Measurements from ENCODE around the gene SYNJ2. TPM values are rescaled to one million over a fixed set of nuclear protein-coding genes. Genes with fewer than 3 reads are reported as not detected.
A peak's percentile ranks its signal among the peaks of the same experiment; 100 is the strongest.

Gene SYNJ2
- total and polyA plus RNA-seq, 2 donors (not counting 3 experiments of a cell fraction or from before 2014, with no cell fraction given): 35.1 to 78.2 TPM

GRCh38 chr6:158033751-158034702 lies 52.4 kb downstream of the SYNJ2 start:
- peaks cover 23% of the 10 kb centered on the region for H3K79me2 ChIP-seq (ENCODE audit: control insufficient read depth, insufficient read depth, low read length)
- dilution Hi-C loops (cut with MboI; ENCODE audit: extremely low pct_ligation_motif_present, low sequenced_read_pairs): no loop called here
- TF ChIP-seq FOS (IDR thresholded peaks at IDR 0.05; ENCODE audit: borderline replicate concordance, insufficient read depth, low read length): no peak
- TF ChIP-seq EZH2 (IDR thresholded peaks at IDR 0.05; ENCODE audit: borderline replicate concordance, low read depth, low read length, severe bottlenecking): no peak
- TF ChIP-seq GATA2 (IDR thresholded peaks at IDR 0.05; ENCODE audit: insufficient read depth, insufficient read length, low read depth, low read length): no peak
- TF ChIP-seq JUN (IDR thresholded peaks at IDR 0.05; ENCODE audit: borderline replicate concordance, insufficient read depth, insufficient read length, low read depth): no peak
- TF ChIP-seq POLR2AphosphoS5 (IDR thresholded peaks at IDR 0.05; ENCODE audit: insufficient read depth, low read depth, low read length): no peak
- no peak for TF ChIP-seq MAX (IDR thresholded peaks at IDR 0.05; ENCODE audit: insufficient read depth, insufficient read length)
- no peak for TF ChIP-seq MYC (IDR thresholded peaks at IDR 0.05; ENCODE audit: low read depth, low read length)
- no peak for TF ChIP-seq POLR2A (IDR thresholded peaks at IDR 0.05; ENCODE audit: low read depth, low read length)
- TF ChIP-seq CTCF (IDR thresholded peaks at IDR 0.05; ENCODE audit: extremely low read depth in 1 of 2, insufficient read depth in 1 of 2, low read depth in 1 of 2, low read length in 2 of 2): no peak
- DNase-seq (ENCODE audit: low read depth, low spot score): no peak
- ChIA-PET POLR2A (no interaction called here), CTCF (no interaction called here)
- no peaks in the 10 kb centered on the region for H3K27me3 ChIP-seq (ENCODE audit: control insufficient read depth in 2 of 2, insufficient read depth in 2 of 2, low read length in 2 of 2)
- no peak overlapping the region for H3K27ac ChIP-seq (ENCODE audit: insufficient read depth, low read depth, low read length)
- no peak overlapping the region for H2AFZ ChIP-seq (ENCODE audit: low read depth, low read length)
- no peak overlapping the region for H3K4me2 ChIP-seq (ENCODE audit: insufficient read depth, low read length)
- peaks cover 16% of the 10 kb centered on the region for H3K4me1 ChIP-seq (ENCODE audit: control insufficient read depth, extremely low read depth, insufficient read depth, low read length)
- no peak overlapping the region for H3K9ac ChIP-seq (replicated peaks; ENCODE audit: extremely low read depth, insufficient read depth, low read length)
- H3K4me3 ChIP-seq (replicated peaks in 1 of 3; ENCODE audit: insufficient read depth in 1 of 3, low read depth in 1 of 3, low read length in 3 of 3): no peak overlapping the region
- no peaks in the 10 kb centered on the region for H3K9me3 ChIP-seq (replicated peaks; ENCODE audit: control insufficient read depth, insufficient read depth, low read length)
- no TSS peak for BruUV-seq (replicated peaks)
- no peaks in the 10 kb centered on the region for H3K9me1 ChIP-seq (replicated peaks; ENCODE audit: control insufficient read depth, extremely low read depth, insufficient read depth, low read length)
- intact Hi-C loops (cut with micrococcal nuclease): no loop called here
- no peaks in the 10 kb centered on the region for H4K20me1 ChIP-seq (replicated peaks; ENCODE audit: control insufficient read depth, extremely low read depth, insufficient read depth, low read length)
- peaks cover 8 to 15% of the 10 kb centered on the region in 2 experiments for H3K36me3 ChIP-seq (ENCODE audit: control insufficient read depth in 2 of 2, extremely low read depth in 1 of 2, insufficient read depth in 2 of 2, low read length in 2 of 2)
- FAIRE-seq: peak; percentile 33
